COR-L47 (cell line): ENCODE results near the gene KCNQ1.

Experiments
- DNase-seq: peaks from one replicate; lab custom pipeline; 2025; lab: John Stamatoyannopoulos, UW

The KCNQ1 gene

DNA sequence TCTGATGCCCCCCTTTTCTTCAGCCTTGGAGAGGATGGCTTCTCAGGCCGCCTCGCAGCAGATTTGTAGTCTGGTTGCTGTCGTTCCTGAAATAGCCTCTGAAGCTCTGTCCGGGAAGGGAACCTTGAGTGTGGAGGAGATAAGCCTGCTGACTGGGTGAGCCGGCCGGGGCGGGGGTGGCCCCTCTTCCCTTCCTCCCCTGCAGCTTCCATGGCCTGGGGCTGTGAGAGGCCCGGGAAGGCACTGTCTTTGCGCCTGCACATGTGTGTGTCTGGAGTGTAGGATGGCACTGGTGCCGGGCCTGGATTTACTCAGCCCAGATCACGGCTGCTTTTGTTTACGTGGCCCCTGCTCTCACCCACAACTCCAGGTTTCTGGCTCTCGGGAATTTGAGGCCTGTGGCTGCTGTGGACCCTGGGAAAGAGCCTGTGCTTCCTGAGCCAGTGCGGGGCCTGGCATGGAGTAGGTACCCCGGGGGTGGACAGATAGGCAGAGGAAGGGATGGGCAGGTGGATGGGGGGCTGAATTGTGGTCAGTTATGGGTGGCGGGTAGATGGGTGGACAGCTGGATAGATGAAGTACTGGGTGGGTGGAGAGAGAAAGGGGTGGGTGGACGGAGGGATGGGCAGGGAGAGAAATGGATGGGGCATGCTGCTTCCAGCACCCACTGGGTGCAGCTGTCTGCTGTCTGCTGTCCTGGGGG lies 16.6 kb downstream of the KCNQ1 start:
- no peak for DNase-seq

DNA sequence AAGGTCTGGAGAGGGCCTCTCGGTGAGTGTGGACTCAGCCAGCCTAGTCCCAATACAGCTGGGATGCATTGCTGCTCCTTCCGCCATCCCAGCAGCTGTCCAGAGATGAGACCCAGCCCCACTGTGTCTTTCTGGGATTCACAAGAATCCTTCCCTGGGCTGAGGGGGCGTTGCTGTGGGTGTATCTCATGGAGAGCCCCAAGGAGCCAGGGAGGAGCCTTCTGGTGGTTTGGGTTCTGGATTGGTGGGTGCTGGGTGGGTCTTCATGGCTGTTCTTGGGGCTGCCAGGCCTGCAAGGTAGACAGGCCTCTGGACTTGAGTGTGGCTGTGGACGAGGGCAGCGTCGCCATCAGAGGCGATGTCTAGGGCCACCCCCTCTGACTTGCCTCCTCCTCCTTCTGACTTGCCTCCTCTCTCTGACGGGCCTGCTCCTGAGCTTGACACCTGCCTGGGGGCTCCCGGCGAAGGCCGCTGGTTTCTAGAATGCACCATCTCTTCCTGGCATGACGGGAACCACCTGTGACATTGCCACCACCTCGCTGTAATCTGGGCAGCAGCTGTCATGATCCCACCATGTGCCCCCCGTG lies 17.2 kb downstream of the KCNQ1 start:
- DNase-seq, result no peak

DNA sequence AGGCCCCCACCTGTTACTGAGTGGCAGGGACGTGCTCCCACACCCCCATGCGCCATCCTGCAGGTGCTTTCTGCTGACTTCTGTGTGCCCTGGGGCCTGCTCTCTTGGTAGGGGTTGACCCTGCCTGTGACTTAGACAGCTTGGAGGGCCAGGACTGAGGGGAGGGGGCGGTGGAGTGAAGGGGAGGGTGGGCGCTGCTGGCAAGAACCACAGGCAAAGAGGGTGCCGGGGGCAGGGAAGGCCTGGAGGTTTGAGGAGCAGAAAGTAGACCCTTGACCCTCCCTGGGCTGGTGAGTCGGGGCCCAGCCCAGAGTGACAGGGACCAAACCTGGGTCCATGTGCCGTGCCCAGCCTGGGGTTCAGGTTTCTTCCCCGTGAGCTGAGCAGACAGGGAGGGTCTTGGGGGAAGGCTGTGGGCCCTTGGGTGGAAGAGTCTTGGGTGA lies 17.8 kb downstream of the KCNQ1 start:
- no peak for DNase-seq

DNA sequence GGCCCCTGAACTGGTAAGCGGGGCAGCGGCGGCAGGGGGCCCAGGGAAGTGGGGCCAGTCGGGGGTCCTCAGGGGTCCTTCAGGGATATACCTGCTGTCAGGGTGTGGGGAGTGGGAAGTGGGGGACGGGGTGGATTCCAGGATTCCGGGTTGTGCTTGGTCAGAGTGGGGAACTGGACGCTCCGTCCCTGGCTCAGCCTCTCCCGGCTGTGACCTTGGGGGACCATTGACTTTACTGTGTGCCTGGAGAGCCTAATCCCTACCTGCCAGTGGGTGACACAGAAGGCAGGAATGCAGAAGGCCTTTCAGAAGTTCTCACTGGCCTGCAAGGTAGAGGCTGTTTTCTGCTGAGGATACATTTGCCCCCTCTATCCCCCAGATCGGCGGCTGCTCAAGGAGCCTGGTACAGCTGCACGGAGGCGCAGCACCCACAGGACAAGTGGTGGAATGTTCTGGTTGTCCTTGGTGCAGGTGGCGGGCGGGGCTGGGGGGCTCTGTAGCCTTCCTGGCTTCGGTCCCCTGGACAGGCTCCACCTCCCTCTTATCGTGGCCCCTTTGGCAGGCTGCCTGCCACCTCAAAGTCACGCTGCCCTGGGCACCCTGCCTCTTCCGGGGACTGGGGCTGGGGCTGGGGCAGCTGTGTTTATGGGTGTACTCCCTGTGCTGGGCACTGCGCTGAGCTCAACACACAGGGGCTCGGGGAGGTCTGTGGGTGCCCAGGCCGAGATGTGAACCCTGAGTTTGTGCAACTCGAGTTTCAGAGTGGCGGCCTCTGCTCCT lies 18.4 kb downstream of the KCNQ1 start:
- no peak for DNase-seq

DNA sequence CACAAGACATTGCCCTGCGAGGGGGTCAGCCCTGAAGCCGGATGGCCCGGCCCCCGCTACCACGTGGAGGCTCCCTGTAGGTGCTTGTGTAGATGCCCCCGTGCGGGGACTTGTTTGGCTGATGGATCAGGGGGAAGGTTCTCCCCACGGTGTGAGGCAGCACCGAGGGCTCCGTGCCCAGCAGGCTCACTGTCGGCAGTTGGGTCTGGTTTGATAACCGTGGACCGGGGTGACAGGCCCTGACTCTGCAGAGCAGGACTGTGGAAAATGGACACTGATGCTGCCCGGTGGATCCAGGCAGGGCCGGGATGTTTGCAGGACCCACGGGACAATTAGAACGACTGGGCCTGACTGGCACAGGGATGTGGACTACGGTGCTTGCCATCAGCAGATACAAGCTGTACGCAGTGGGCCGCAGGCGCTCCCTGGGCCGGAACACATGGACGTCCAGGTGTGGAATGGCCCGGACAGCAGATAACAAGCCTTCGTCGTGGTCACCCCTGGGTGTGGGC lies 19.0 kb downstream of the KCNQ1 start:
- DNase-seq, result no peak

DNA sequence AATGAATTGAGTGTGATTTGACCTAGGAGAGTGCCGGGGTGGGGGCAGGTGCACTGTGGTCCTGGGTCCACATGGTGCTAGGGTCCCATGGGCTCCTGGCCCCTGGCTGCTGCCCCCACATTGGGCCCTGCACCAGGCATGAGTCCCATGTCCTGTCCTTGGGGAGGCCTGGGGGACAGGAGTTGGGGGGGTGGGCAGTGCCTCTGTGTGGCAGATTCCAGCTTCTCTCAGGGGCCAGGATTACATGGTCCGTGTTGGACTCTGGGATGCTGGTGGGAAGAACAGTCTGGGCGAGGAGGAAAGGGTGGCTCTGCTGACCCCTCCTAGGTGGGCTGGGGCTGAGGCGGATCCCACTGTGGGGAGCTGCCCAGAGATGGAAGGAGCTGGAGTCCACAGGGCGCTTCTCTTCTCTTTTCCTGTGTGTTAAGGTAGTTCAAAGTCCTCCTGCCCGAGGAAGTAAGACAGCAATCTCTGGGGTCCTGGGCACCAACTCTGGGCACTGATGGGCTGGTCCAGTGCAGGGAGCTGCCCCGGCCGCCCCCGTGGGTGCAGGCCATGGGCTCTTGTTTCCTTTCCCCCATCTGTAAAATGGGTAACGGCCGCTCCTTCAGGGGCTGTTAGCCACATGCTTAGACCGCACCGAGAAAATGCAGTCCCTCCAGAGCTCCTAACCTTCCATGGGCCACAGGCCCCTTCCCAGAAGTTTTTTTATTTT lies 19.8 kb downstream of the KCNQ1 start:
- no peak for DNase-seq

DNA sequence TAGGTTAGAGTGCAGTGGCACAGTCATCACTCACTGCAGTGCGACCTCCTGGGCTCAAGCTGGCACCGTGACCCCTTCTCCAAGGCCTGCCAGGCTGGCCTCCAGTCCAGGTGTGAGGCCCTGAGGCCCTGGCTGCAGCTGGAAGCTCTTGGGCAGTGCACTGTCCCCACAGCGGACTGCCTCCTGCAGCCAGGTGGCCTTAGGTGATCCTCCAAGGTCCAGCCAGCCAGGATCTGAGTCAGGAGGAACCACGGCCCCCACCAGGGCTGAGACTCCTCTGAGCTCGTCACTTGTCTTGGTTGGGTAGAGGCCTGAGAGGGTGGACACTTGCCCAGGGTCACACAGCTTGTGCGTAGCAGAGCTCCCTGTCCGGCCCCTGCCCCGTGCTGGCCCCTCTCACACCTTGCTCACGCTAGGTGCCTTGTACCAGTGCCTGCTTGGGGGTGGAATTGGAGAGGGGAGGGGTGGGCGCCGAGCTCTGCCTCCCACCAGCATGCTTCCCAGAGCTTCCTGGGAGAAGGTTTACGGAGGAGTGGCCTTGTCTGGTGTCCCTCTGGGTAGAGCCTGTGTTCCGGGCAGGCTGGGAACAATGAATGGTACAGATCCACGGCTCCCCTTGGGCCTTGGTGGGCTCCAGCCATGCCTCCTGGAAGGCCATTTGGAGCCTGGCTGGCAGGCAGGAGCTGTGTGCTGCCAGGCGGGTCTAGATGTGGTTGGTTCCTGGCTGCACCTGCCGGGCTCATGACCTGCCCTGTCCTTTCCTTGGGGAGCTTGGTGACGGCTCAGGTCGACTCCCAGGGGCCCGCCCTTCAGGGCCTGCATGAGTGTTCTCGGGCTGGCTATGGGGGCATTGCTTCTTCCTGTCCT lies 20.6 kb downstream of the KCNQ1 start:
- DNase-seq, result no peak

DNA sequence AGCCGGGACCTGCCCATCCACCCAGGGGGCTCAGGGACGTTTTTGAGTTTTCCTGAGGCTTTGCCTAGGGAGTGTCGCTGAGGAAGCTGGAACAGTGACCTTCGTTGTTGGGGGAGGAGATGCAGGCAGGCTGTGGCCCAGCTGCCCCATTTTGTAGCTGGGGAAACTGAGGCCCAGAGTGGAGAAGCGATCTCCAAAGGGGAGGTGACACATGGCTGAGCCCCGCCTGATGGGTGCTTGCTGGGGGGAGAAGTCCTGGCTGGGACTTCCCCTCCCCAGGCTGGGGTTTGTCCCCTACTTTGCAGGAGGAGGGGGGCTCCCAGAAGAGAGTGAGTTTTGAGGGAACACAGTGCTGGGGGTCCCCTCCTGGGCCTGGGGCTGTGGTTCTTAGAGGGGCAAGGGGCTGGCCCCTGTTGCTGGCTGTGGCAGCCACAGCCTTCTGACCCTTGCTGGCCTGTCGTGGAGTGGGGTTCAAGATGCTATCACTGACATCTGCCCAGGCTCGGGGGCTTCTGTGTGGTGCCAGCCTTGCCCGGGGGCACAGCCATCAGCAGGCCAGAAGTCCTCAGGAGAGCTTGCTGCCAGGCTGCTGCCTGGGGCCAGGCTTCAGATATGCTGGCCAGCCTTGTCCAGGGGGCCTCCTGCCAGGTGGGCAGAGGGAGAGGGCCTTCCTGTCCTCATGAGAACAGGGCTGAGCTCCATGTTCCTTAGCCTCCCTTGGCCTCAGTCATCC lies 21.4 kb downstream of the KCNQ1 start:
- no peak for DNase-seq

DNA sequence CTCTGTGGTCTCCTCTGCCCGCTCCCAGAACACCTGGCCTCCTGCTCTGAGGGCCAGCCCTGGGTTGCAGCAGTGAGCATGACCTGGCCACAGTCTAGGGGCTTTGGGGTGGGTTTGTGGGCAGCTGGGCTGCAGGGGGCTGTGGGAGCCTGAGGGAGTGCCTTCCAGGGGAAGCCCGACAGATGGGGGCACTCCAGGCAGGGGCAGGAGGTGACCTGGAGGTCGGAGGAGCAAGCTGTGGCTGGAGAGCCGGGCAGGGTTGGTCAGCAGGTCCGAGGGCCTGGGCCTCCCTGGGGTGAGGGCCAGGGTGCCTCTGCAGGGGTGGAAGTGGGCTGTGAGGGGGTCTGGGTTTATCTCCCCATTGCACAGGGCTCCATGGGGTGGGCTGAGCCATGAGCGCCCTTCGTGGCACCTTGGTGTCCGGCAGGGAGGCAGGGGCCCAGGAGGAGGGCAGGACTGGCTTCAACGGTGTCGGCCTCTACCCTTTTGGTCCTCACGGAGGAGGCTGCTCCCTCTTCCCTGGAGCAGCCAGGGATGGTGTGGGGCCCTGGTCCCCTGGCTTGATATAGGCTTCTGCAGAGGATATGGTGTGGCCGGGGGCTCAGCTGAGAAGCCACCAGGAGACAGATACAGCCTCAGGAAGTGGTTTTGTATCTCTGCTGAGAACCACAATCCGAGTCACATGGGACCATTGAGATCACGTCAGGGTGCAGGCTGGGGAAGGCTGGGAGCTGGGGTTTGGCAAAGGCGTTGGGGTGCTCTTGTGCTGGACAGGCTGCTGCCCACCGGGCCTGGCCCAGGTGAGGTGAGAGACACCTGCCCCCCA lies 22.3 kb downstream of the KCNQ1 start:
- DNase-seq, result no peak

DNA sequence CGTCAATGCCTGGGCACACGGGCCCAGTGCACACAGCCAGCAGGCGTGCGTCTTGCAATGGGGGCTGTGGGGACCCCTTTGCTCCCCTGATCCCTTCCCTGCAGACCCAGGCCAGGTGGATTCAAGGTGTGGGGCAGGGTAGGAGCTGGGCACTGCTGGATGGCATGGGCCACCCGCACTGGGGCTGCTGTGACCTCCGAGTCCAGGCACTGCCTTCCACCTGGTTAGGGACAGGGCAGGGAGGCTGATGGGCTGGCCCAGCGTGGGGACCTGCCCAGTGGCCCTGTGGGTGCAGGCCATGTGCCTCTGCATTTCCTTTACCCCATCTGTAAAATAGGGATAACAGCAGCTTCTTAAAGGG lies 22.9 kb downstream of the KCNQ1 start:
- no peak for DNase-seq

DNA sequence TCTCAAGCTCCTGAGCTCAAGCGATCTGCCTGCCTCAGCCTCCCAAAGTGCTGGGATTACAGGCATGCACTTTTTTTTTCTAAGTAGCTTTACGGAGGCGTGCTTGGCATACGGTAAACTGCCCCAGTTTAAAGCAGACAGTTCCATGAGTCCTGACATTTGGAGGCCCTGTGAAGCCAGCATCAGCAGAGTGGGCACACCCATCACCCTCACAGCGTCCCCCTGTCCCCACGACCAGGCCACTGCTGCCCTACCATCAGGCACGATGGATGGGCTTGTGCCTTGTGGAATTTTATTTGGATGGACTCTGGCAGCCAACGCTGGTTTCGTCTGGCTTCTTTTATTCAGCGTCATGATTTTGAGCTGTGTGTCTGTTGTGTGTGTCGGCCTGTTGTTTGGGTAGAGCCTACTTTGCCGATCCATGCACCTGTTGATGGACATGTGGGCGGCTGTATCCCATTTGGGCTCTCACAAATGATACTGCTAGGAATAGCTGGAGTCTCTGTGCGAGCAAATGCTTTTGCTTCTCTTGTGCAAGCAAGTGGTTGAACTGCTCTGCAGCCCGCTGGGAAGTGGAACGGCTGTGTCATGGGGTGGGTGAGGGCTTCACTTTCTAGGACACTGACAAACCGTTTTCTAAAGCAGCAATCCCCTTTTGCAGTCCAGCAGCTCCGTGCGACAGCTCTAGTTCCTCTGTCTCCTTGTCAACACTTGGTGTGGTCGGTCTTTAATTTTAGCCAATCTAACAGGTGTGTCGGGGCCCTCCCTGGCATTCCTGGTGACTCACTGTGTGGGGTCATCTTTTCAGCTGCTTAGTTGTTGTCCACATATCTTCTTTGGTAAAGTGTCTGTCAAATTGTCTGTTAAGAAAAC lies 23.8 kb downstream of the KCNQ1 start:
- DNase-seq, result no peak

DNA sequence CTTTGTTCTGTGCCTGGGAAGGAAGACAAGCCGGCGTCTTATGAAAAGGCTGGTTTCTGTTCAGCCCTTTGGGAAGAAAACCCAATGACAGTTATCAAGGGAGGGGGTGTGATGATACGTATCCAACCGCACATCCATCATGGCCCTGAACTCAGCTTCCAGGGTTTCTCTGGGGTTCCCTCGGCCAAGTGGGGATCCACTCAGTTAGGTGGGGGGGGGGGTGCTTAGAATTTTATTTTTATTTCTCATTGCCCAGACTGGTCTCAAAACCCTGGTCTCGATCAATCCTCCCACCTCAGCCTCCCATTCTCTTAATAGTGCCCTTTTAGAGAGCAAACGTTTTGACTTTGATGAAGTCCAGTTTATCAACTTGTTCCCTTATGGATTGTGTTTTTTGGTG lies 25.7 kb downstream of the KCNQ1 start:
- DNase-seq, result no peak

DNA sequence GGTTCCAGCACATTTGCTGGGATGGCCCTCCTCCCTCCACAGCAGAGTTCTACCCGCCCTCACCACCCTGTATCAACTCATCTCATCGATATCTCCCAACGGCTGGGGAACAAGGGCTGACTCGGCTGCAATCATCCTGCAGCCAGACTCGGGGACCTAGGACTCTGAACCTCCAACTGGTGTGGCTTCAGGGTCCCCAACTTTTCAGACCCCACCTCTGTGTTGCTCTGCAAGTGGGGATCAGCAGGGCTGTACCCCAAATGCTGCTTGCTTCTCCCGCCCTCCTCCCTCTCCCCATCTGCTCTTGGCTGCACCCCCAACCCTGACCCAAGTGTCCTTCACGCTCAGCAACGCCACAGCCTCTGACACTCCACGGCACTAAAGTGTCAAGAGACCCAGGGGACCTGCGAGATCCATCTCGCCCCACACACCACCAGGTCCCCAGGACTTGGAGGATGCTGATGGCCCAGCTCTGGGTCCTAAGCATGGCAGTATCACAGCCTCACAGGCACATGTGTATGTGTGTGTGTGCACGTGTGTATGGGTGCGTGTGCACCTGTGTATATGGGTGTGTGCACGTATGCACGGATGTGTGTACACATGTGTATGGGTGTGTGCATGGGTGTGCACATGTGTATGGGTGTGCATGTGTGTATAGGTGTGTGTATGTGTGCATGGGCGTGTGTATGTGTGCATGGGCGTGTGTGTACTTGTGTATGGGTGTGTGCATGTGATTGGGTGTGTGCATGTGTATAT lies 26.4 kb downstream of the KCNQ1 start:
- no peak for DNase-seq

DNA sequence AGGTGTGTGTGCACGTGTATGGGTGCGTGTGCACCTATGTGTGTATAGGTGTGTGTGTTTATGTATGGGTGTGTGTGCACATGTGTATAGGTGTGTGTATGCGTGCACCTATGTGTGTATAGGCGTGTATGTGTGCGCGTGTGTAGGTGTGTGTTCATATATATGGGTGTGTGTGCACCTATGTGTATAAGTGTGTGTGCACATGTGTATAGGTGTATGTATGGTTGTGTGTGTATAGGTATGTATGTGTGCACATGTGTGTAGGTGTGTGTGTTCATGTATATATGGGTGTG lies 26.9 kb downstream of the KCNQ1 start:
- no peak for DNase-seq

DNA sequence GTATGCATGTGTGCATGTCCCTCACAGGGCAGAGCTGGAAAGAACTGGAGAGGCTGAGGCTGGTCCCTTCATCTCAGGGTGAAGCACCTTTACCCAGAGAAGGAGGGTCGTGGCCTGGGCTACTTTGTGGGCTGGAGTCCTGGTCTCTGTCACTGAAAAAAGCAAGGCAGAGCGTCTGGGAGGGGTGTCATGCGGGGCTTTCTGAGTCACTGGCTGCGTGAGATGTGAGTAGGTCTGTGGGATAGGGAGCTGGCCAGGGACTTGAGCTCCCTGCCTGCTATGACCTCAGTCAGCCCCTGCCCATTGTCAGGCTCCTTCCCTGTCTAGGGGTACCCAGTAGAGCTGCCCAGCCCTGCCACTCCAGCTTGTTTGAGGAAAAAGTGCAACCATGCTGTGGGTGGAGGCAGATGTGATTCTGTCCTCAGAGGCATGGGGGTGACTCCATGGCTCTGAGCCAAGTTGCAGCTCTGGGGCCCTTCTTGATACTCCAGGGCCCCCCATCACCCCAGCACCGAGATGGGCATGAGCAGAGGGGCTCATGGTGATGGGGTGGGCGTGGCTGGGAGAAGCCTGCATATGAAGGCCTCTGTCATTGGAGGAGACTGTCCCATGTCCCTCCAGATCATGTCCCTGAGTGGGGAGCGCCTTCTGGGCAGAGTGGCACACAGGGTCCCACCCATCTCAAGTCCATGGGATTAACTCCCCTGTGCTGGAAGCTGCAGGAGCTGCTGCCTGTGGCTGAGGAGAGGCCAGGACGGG lies 27.8 kb downstream of the KCNQ1 start:
- no peak for DNase-seq

DNA sequence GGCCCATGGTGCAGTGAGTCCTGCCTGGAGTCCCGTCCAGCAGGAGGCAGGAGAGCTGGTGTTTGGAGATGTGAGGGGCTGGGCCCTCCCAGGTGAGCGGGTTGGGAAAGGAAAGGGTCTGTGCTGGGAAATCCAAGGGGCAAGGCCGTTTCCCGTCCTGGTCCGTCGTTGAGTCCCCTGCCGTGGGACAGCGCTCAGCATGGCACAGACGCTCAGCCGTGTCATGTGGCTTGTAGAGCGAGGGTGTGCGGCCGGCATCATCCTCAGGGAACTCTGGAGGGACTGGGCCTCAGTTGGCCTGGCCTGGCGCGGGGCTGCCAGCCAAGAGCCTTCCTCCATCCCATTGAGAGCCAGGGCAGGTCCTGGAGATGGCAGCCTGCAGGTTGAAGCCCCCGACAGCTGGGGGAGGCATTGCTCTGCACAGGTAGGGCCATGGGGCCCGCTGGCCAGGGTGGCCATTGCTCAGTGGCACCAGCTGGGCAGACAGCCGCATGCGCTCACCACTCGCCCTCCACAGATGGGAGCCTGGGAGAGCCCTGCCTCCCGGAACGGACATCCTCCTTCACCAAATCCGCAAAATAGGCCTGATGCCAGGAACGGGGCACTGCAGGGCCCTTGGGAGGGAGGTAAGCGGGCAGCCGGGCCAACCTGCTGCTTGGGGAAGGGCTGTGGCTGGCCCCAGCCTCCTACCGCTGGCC lies 28.7 kb downstream of the KCNQ1 start:
- no peak for DNase-seq
